Esophagus muscularis mucosa (tissue), 4 donors: ENCODE measurements around the gene MACROD2. TPM values are rescaled to one million over a fixed set of nuclear protein-coding genes. Genes with fewer than 3 reads are reported as not detected.

ENCODE experiments used
- DNase-seq: peaks from one replicate; pipeline ENCODE4 v3.0.0-alpha.2; 2017; ENCODE audit errors: extremely low spot score
- H3K27ac ChIP-seq, 4 donors: fragments of 200-600 bp; sonication (generic); replicated peaks in 1 of 4; 1 replicate in 3 of 4; 2 replicates in 1 of 4; pipeline ENCODE4 v1.5.1; 2016 to 2019; ENCODE audit warnings: mild to moderate bottlenecking in 1 of 4
- H3K27me3 ChIP-seq, 4 donors: fragments of 200-600 bp; sonication (generic); one replicate each; pipeline versions ENCODE4 v1.5.1 to v1.6.0; 2016 to 2019
- H3K36me3 ChIP-seq, 4 donors: fragments of 200-600 bp; sonication (generic); one replicate each; pipeline ENCODE4 v1.5.1; 2016 to 2019
- H3K4me1 ChIP-seq, 4 donors: fragments of 200-600 bp; sonication (generic); one replicate each; pipeline ENCODE4 v1.5.1; 2016 to 2019
- H3K4me3 ChIP-seq, 4 donors: fragments of 200-600 bp; sonication (generic); 1 replicate in 2 of 4; 2 replicates in 2 of 4; pipeline ENCODE4 v1.5.1; 2016 to 2019; ENCODE audit warnings: mild to moderate bottlenecking in 4 of 4, moderate library complexity in 1 of 4
- H3K9me3 ChIP-seq, 4 donors: fragments of 200-600 bp; sonication (generic); 1 replicate in 3 of 4; 2 replicates in 1 of 4; pipeline ENCODE4 v1.5.1; 2016 to 2019
- CTCF ChIP-seq, 3 experiments: fragments of 200-600 bp in 2 of 3; fragments of 450-650 bp in 1 of 3; sonication (generic) in 2 of 3; IDR thresholded peaks; one replicate each; pipeline ENCODE4 v1.5.1; 2017 to 2019; ENCODE audit warnings: antibody characterized with exemption in 3 of 3, mild to moderate bottlenecking in 2 of 3, moderate library complexity in 1 of 3
- EP300 ChIP-seq: sonication (generic); formaldehyde crosslinking; IDR thresholded peaks from one replicate; pipeline ENCODE4 v1.6.1; 2017; ENCODE audit warnings: antibody characterized with exemption
- POLR2A ChIP-seq: fragments of 450-650 bp; IDR thresholded peaks from one replicate; pipeline ENCODE4 v1.6.1; 2017; ENCODE audit warnings: antibody characterized with exemption, moderate library complexity, mild to moderate bottlenecking, low read depth
- POLR2AphosphoS5 ChIP-seq, 2 donors: sonication (generic); formaldehyde crosslinking; IDR thresholded peaks; one replicate each; pipeline ENCODE4 v1.6.1; 2017; ENCODE audit warnings: antibody characterized with exemption in 2 of 2
- WGBS: methylation state at CpG from one replicate; pipeline ENCODE4 v1.1.5; 2018; 5-methylcytosine and 5-hydroxymethylcytosine counted together
- intact Hi-C: fragments of 100-400 bp; cut with DNase I; formaldehyde crosslinking; loops from one replicate; pipeline ENCODE4 v1.15.1; 2023
- total RNA-seq, 4 donors: library from RNA; depleted of rRNA; stranded (reverse); fragments of >200 nt; gene quantifications; one replicate each; pipeline versions ENCODE4 v1.1.0 to v1.2.1, GENCODE V29; 2016

The MACROD2 gene
- total RNA-seq, 4 donors from 2014 or later: 1.4 to 3.6 (median 2.6) TPM

GRCh38 chr20:15333170-15333569 is 1337.9 kb downstream of the MACROD2 start:
- H3K27me3 ChIP-seq: no peaks in the 10 kb centered on the region
- H3K27ac ChIP-seq: no peak overlapping the region
- WGBS: 77% methylated on average over 4 of the region's 4 CpGs
- TF ChIP-seq EP300 (no peak), POLR2A (no peak), POLR2AphosphoS5 (IDR thresholded peaks at IDR 0.05) (no peak), CTCF (IDR thresholded peaks at IDR 0.05) (no peak)
- no peak for DNase-seq
- H3K4me1 ChIP-seq: no peaks in the 10 kb centered on the region
- no peak overlapping the region for H3K4me3 ChIP-seq
- no peaks in the 10 kb centered on the region for H3K36me3 ChIP-seq
- H3K9me3 ChIP-seq: no peaks in the 10 kb centered on the region
- intact Hi-C loops: no loop called here

GRCh38 chr20:15336011-15336410 is 1340.7 kb downstream of the MACROD2 start:
- no peaks in the 10 kb centered on the region for H3K9me3 ChIP-seq
- intact Hi-C loops: no loop called here
- H3K4me3 ChIP-seq: no peak overlapping the region
- H3K4me1 ChIP-seq: peaks cover 0 to 6% (median 6%) of the 10 kb centered on the region in 4 donors
- no peak for DNase-seq
- no peak overlapping the region for H3K27ac ChIP-seq
- H3K36me3 ChIP-seq: no peaks in the 10 kb centered on the region
- TF ChIP-seq EP300 (no peak), POLR2AphosphoS5 (IDR thresholded peaks at IDR 0.05) (no peak), CTCF (IDR thresholded peaks at IDR 0.05) (no peak)
- WGBS: 84% methylated on average over 2 of the region's 2 CpGs
- no peaks in the 10 kb centered on the region for H3K27me3 ChIP-seq

- Histone ChIP-seq H3K4me3 (no peak overlapping the region), H3K27ac (no peak overlapping the region), H3K9me3 (no peaks in the 10 kb centered on the region), H3K36me3 (no peaks in the 10 kb centered on the region), H3K4me1 (peaks cover 0 to 6% (median 6%) of the 10 kb centered on the region in 4 donors), H3K27me3 (no peaks in the 10 kb centered on the region)
- TF ChIP-seq POLR2AphosphoS5 (IDR thresholded peaks at IDR 0.05) (no peak), POLR2A (no peak), CTCF (IDR thresholded peaks at IDR 0.05) (no peak)
- 91% methylated on average over 5 of the region's 5 CpGs for WGBS
- DNase-seq: no peak
- intact Hi-C loops: no loop called here
These were observed 1341.2 kb downstream of the MACROD2 start for GRCh38 chr20:15336536-15336935.

- H3K9me3 ChIP-seq: no peaks in the 10 kb centered on the region
- TF ChIP-seq POLR2A: no peak
- TF ChIP-seq POLR2AphosphoS5 (IDR thresholded peaks at IDR 0.05): no peak
- TF ChIP-seq CTCF (IDR thresholded peaks at IDR 0.05): no peak
- TF ChIP-seq EP300: no peak
- DNase-seq: no peak
- 50% methylated on average over 3 of the region's 3 CpGs for WGBS
- no peak overlapping the region for H3K4me3 ChIP-seq
- no peaks in the 10 kb centered on the region for H3K36me3 ChIP-seq
- intact Hi-C loops: no loop called here
- H3K4me1 ChIP-seq: peaks cover 0 to 6% (median 6%) of the 10 kb centered on the region in 4 donors
- no peak overlapping the region for H3K27ac ChIP-seq
- no peaks in the 10 kb centered on the region for H3K27me3 ChIP-seq
These were observed 1343.9 kb downstream of the MACROD2 start for GRCh38 chr20:15339264-15339663.

- 84% methylated on average over 3 of the region's 3 CpGs for WGBS
- Histone ChIP-seq H3K4me3 (no peak overlapping the region), H3K27me3 (no peaks in the 10 kb centered on the region), H3K27ac (no peak overlapping the region), H3K36me3 (no peaks in the 10 kb centered on the region), H3K4me1 (peaks cover 0 to 6% (median 6%) of the 10 kb centered on the region in 4 donors), H3K9me3 (no peaks in the 10 kb centered on the region)
- TF ChIP-seq POLR2A: no peak
- no peak for TF ChIP-seq POLR2AphosphoS5 (IDR thresholded peaks at IDR 0.05)
- no peak for TF ChIP-seq CTCF (IDR thresholded peaks at IDR 0.05)
- no peak for TF ChIP-seq EP300
- intact Hi-C loops: no loop called here
- no peak for DNase-seq
These were observed 1347.7 kb downstream of the MACROD2 start for GRCh38 chr20:15342991-15343523.
